Upper lobe of left lung (tissue), 4 donors: ENCODE results near the gene LIG3.

ENCODE experiments used
- POLR2A ChIP-seq, 4 donors: fragments of 450-650 bp; IDR thresholded peaks; one replicate each; pipeline ENCODE4 v1.5.1; 2016 to 2017; ENCODE audit warnings: antibody characterized with exemption in 4 of 4, mild to moderate bottlenecking in 2 of 4
- TF ChIP-seq, protein P1 (sequence below), 6 experiments: fragments of 450-650 bp in 4 of 6; fragments of 200-600 bp in 2 of 6; sonication (generic) in 2 of 6; IDR thresholded peaks; one replicate each; pipeline ENCODE4 v1.5.1; 2016 to 2019; ENCODE audit warnings: antibody characterized with exemption in 6 of 6

DNA sequence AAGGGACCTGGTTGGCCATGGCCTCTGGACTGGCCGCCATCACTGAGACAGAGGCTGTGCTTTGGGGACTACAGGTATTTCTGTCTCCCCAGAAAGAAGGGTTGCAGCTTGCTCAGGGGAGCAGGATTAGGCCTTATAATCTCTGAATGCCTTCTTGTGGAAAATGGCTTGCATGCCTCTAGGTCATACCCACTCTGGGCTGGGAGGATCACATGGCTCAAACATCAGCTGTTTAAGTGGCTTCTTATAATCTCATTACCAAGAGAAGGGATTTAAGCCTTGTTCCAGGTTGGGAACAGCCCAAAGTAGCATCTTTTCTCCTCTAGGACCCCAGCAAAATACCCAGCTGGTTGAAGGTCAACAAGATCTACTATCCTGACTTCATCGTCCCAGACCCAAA, 19.1 kb downstream of the LIG3 start:
- TF ChIP-seq, protein P1, sequence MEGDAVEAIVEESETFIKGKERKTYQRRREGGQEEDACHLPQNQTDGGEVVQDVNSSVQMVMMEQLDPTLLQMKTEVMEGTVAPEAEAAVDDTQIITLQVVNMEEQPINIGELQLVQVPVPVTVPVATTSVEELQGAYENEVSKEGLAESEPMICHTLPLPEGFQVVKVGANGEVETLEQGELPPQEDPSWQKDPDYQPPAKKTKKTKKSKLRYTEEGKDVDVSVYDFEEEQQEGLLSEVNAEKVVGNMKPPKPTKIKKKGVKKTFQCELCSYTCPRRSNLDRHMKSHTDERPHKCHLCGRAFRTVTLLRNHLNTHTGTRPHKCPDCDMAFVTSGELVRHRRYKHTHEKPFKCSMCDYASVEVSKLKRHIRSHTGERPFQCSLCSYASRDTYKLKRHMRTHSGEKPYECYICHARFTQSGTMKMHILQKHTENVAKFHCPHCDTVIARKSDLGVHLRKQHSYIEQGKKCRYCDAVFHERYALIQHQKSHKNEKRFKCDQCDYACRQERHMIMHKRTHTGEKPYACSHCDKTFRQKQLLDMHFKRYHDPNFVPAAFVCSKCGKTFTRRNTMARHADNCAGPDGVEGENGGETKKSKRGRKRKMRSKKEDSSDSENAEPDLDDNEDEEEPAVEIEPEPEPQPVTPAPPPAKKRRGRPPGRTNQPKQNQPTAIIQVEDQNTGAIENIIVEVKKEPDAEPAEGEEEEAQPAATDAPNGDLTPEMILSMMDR (IDR thresholded peaks at IDR 0.05) = no peak
- no peak for TF ChIP-seq POLR2A (IDR thresholded peaks at IDR 0.05)
